Pulmonary artery endothelial cell (primary cell): ENCODE measurements around the gene PIH1D1. TPM values are rescaled to one million over a fixed set of nuclear protein-coding genes. Genes with fewer than 3 reads are reported as not detected.

ENCODE experiments used
- DNase-seq: peaks from one replicate; pipeline ENCODE4 v3.0.0-alpha.2; 2011; ENCODE audit warnings: low read depth, low spot score
- total RNA-seq: library from RNA; depleted of rRNA; stranded (reverse); fragments of >200 nt; gene quantifications from 2 replicates; pipeline ENCODE4 v1.2.3, GENCODE V29; 2014

The PIH1D1 gene
- total RNA-seq = 128 and 170 TPM in 2 replicates

- peak; percentile 98 for DNase-seq
Observed at GRCh38 chr19:49451430-49452181, at the start of gene PIH1D1. TSS of gene PIH1D1 (minus strand) at chr19:49451814. CDS start at chr19:49451574, 240 bp downstream.

- DNase-seq = no peak
Observed at GRCh38 chr19:49499030-49499670, 47.5 kb upstream of the PIH1D1 start.

GRCh38 chr19:49498475-49498874 is 46.9 kb upstream of the PIH1D1 start:
- no peak for DNase-seq

GRCh38 chr19:49497789-49498103 is 46.1 kb upstream of the PIH1D1 start:
- DNase-seq = no peak

- DNase-seq = no peak
Observed at GRCh38 chr19:49497047-49497788, 45.6 kb upstream of the PIH1D1 start.

GRCh38 chr19:49496574-49497008 is 45.0 kb upstream of the PIH1D1 start:
- no peak for DNase-seq

GRCh38 chr19:49492573-49493405 is 41.2 kb upstream of the PIH1D1 start:
- no peak for DNase-seq

- DNase-seq = no peak
Observed at GRCh38 chr19:49491804-49492572, 40.4 kb upstream of the PIH1D1 start.

- DNase-seq = no peak
Observed at GRCh38 chr19:49491030-49491803, 39.6 kb upstream of the PIH1D1 start.

GRCh38 chr19:49490287-49491029 is 38.8 kb upstream of the PIH1D1 start:
- DNase-seq = no peak

GRCh38 chr19:49489601-49490167 is 38.1 kb upstream of the PIH1D1 start:
- no peak for DNase-seq

GRCh38 chr19:49488863-49489537 is 37.4 kb upstream of the PIH1D1 start:
- DNase-seq = no peak

GRCh38 chr19:49488046-49488862 is 36.6 kb upstream of the PIH1D1 start:
- DNase-seq = no peak

- peak; percentile 96 for DNase-seq
Observed at GRCh38 chr19:49487277-49488045, 35.8 kb upstream of the PIH1D1 start, which contains the start of gene RPL13A. TSS of gene RPL13A (plus strand) at chr19:49487608. CDS start at chr19:49487630, 22 bp downstream.

GRCh38 chr19:49486710-49487276 is 35.2 kb upstream of the PIH1D1 start:
- DNase-seq = no peak

- no peak for DNase-seq
Observed at GRCh38 chr19:49486232-49486631, 34.6 kb upstream of the PIH1D1 start.
